Smooth muscle cell of the brain vasculature (primary cell): ENCODE measurements around the gene GGN.
"Not testable (repeated sequence)": the region's sequence is repeated elsewhere in the genome, so short reads cannot be mapped to it uniquely, and the experiment has no call there.

ENCODE experiments used
- DNase-seq: peaks from one replicate; pipeline ENCODE4 v3.0.0-alpha.2; 2012; ENCODE audit warnings: low read depth, low spot score

Gene GGN

GRCh38 chr19:38387550-38388348 is at the start of gene GGN:
TSS of gene GGN (minus strand) at chr19:38388034. CDS start at chr19:38387261, 773 bp downstream.
- peak; percentile 84 for DNase-seq

GRCh38 chr19:38437295-38437694 is 49.5 kb upstream of the GGN start:
- DNase-seq: no peak

GRCh38 chr19:38434549-38435051 is 46.8 kb upstream of the GGN start:
- DNase-seq: no peak

- DNase-seq: no peak
Measured at GRCh38 chr19:38433268-38433733, 45.5 kb upstream of the GGN start, which contains the start of gene RYR1. TSS of gene RYR1 (plus strand) at chr19:38433691. CDS start at chr19:38433830, 139 bp downstream.

GRCh38 chr19:38430931-38431330 is 43.1 kb upstream of the GGN start:
- DNase-seq: no peak

- DNase-seq: no peak
Measured at GRCh38 chr19:38429811-38430156, 42.0 kb upstream of the GGN start.

GRCh38 chr19:38429055-38429810 is 41.4 kb upstream of the GGN start:
- no peak for DNase-seq

GRCh38 chr19:38427035-38427677 is 39.3 kb upstream of the GGN start:
- DNase-seq: not testable (repeated sequence)

GRCh38 chr19:38425810-38426466 is 38.1 kb upstream of the GGN start, which contains the start of gene RASGRP4:
TSS of gene RASGRP4 (minus strand) at chr19:38426219. CDS start at chr19:38426091, 128 bp downstream.
- DNase-seq: no peak

GRCh38 chr19:38425222-38425809 is 37.5 kb upstream of the GGN start:
- DNase-seq: no peak

GRCh38 chr19:38424272-38424671 is 36.4 kb upstream of the GGN start:
- DNase-seq: no peak

- no peak for DNase-seq
Measured at GRCh38 chr19:38422438-38422837, 34.6 kb upstream of the GGN start.

- no peak for DNase-seq
Measured at GRCh38 chr19:38421856-38422255, 34.0 kb upstream of the GGN start.

GRCh38 chr19:38420935-38421334 is 33.1 kb upstream of the GGN start:
- no peak for DNase-seq

GRCh38 chr19:38417544-38418506 is 30.0 kb upstream of the GGN start:
- DNase-seq: no peak

- no peak for DNase-seq
Measured at GRCh38 chr19:38417146-38417543, 29.3 kb upstream of the GGN start.

GRCh38 chr19:38413416-38413815 is 25.6 kb upstream of the GGN start:
- no peak for DNase-seq

- no peak for DNase-seq
Measured at GRCh38 chr19:38412961-38413360, 25.1 kb upstream of the GGN start.

GRCh38 chr19:38412491-38412890 is 24.7 kb upstream of the GGN start:
- no peak for DNase-seq

GRCh38 chr19:38411898-38412297 is 24.1 kb upstream of the GGN start:
- DNase-seq: not testable (repeated sequence)
